ENCODE measurements around the gene ROBO3.
A peak's percentile ranks its signal among the peaks of the same experiment; 100 is the strongest.

The ROBO3 gene

GRCh38 chr11:124875943-124876817 lies 10.9 kb downstream of the ROBO3 start:
- peak; percentile 90 for DNase-seq

- DNase-seq, result no peak
Observed at GRCh38 chr11:124876818-124877630, 11.8 kb downstream of the ROBO3 start.

- DNase-seq, result no peak
Observed at GRCh38 chr11:124877631-124877909, 12.3 kb downstream of the ROBO3 start.

- no peak for DNase-seq
Observed at GRCh38 chr11:124877910-124878758, 12.9 kb downstream of the ROBO3 start.

GRCh38 chr11:124878759-124879492 lies 13.7 kb downstream of the ROBO3 start:
- no peak for DNase-seq

- no peak for DNase-seq
Observed at GRCh38 chr11:124879493-124880289, 14.5 kb downstream of the ROBO3 start.

GRCh38 chr11:124880290-124880611 lies 15.0 kb downstream of the ROBO3 start:
- no peak for DNase-seq

- DNase-seq, result no peak
Observed at GRCh38 chr11:124880958-124881357, 15.7 kb downstream of the ROBO3 start.

GRCh38 chr11:124882339-124883071 lies 17.3 kb downstream of the ROBO3 start:
- no peak for DNase-seq

GRCh38 chr11:124884340-124884739 lies 19.1 kb downstream of the ROBO3 start:
- no peak for DNase-seq

GRCh38 chr11:124884869-124885479 lies 19.7 kb downstream of the ROBO3 start:
- no peak for DNase-seq

- DNase-seq, result no peak
Observed at GRCh38 chr11:124886476-124886875, 21.2 kb downstream of the ROBO3 start.

- DNase-seq, result no peak
Observed at GRCh38 chr11:124886978-124887666, 21.9 kb downstream of the ROBO3 start.

- no peak for DNase-seq
Observed at GRCh38 chr11:124887667-124888013, 22.4 kb downstream of the ROBO3 start.

GRCh38 chr11:124889191-124890091 lies 24.2 kb downstream of the ROBO3 start:
- no peak for DNase-seq

- no peak for DNase-seq
Observed at GRCh38 chr11:124890151-124890550, 24.9 kb downstream of the ROBO3 start.

GRCh38 chr11:124890683-124891372 lies 25.6 kb downstream of the ROBO3 start:
- no peak for DNase-seq

GRCh38 chr11:124891373-124891861 lies 26.2 kb downstream of the ROBO3 start:
- DNase-seq, result no peak
